NCI-H226 (cell line): ENCODE results near the gene RALGAPA2.

ENCODE experiments used
- DNase-seq: peaks from one replicate; pipeline ENCODE4 v3.0.0-alpha.2; 2015

Gene RALGAPA2

GRCh38 chr20:20683020-20683419 is 29.4 kb downstream of the RALGAPA2 start:
- no peak for DNase-seq

DNA sequence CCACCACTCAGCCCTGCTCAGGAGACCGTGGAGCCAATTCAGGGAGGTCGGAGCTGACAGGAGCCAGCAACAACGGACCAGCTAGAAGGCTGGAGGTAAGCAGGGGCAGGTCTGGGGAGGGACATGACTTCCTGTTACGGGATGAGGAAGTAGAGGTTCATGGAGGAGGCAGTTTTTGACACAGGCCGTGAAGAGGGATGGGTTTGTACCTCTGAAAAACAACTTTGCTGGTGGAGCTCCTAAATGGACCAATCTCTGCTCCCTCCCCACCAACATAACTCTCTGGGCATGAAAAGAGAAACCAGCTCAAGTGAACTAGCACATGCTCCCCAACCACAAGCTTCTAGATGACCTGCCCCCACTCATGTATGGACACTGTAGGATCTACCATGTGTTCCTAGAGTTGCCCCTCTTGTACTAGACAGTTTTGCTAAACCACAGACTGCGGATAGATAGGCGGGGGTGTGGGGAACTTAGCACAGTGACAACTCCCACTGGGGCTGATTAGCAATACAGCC is 31.4 kb downstream of the RALGAPA2 start:
- DNase-seq = no peak

GRCh38 chr20:20679316-20679715 is 33.1 kb downstream of the RALGAPA2 start:
- no peak for DNase-seq

- no peak for DNase-seq
Observed at GRCh38 chr20:20677186-20677585, 35.3 kb downstream of the RALGAPA2 start.

- peak; percentile 8 for DNase-seq
Observed at GRCh38 chr20:20668639-20669038, 43.8 kb downstream of the RALGAPA2 start.

GRCh38 chr20:20666359-20666758 is 46.1 kb downstream of the RALGAPA2 start:
- DNase-seq = no peak

DNA sequence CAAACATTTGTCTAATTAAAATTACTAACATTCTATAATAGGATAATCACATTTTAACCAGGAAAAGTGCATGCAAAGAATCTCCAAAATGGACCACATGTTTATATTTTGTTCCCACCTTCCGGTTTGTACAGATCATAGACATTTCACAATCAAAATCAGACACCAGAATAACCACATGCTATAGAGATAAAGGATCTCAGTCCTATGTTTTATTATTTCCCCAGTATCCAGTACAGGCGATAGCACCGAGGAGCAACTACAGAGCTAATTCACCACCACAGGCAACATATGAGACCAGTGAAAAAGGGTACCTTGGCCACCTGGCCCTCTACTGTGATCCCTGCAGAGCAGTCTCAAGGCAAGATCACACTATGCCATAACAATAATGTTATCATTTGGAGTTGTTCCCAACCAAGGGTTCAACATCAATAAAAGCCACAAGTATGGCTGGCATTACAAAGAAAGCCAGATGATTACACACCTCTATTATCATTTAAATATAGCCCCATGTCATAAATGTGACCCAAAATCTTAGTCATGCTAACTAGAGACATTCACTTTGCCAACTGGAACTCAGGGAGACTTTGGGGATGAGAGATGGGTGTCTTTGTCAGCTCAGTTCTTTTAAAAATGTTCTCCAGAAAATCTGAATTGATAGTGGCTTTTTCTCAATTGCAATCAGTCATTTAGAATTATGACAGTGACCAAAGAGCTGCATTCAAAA is 46.7 kb downstream of the RALGAPA2 start:
- no peak for DNase-seq

DNA sequence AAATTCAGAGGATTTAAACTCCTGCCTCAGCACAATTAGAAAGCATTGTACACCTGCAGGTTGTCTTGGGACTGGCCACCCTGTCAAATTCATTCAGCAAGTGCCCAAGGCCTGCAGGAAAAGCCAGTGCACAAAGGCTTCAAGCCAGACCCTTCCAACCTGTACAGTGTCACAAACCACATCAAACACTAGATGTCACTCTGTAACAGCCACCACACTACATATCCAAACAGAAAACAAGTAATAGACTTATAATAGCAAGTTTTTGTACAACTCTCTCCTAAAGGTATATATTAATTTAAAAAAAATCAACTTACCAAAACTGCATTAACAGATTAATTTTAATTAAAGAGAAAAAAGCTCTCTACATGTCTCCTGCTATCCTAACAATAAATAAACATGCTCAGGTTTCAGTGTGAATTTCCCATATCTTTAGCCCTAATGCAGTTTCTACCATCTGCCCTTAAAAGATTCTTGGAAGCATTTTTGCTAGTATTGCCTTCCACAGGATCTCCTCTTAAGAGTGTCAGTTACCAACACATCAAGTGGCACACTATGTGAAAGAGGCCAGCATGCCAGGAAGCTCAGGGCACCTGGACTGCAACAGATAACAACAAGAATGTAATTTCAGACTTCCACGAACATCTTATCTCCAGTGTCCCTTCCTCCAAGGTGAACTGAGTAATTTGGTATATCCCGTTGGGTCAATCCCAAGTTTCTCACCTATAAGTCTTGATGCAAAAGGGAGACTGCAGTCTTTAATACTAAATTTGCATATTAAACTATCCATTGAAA is 47.5 kb downstream of the RALGAPA2 start:
- DNase-seq = no peak

DNA sequence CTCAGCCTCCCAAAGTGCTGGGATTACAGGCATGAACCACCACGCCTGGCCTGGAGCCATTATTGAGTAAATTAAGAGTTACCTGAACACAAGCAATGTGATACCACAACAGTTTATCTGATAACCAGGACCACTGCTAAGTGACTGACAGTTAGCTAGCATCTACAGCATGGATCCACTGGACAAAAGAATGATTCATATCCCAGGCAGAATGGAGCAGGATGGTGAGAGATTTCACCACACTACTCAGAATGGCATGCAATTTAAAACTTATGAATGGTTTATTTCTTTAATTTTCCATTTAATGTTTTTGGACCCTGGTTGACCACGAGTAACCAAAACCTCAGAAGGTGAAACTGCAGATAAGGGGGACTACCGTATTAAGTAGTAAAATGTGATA is 48.6 kb downstream of the RALGAPA2 start:
- no peak for DNase-seq

DNA sequence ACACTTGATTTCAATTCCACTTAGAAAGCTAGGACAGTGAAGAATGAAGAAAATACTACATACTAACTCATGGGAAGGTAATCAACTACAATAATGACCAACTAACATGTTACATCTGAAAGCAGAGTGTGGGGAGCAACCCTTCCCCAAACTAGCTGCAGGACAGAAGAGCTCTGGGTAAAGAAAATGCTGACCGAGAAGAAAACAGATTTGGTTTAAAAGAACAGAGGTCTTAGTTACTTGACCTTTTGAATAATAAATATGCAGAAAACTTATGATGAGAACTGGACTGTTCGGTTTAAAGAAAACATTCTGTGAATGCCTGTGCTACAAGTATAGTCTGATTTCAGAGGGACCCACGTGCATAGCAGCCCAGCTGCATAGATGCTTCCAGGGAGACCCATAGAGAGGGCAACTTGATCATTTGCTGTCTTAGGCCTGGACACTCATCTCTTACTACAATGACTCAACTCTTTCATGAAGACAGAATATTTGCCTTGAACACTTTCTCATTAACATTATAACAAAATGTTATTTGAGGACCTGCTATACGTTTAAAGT is 53.5 kb downstream of the RALGAPA2 start:
- DNase-seq = no peak

DNA sequence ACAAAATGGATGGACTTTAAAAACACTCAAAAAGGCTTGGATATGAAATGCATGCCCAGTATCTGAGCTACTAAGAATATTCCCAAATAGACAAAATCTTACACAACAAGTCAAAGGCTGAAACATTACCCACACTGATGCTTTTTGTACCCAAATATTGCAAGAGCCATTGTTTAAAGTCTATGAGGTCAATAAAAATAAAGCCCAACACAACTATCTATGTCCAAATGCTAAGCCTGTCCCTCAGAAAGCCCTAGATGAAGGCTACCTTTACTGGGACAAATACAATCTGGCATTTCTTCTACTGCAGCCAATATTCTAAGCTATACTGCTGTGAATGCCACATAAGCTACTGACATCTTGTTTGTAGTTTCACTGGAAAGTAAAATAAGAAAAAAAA is 54.3 kb downstream of the RALGAPA2 start:
- no peak for DNase-seq

DNA sequence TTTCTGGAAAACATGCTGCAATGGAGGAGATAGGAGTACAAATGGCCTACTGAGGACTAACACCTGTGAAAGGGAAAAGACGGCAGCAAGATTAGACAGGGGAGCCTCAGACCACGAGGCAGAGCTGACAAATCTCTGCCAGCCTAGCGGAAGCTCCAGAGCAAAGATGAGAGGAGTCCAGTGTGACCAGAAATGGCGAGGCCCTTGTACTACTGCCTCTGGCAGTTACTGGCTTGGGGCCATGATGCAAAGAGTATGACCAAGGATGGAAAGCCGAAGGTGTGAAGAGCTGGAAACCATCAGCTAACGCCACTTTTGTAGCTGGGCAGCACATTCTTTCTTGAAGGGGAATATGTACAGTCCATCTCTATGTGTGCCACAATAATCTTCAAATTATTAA is 55.4 kb downstream of the RALGAPA2 start:
- no peak for DNase-seq

DNA sequence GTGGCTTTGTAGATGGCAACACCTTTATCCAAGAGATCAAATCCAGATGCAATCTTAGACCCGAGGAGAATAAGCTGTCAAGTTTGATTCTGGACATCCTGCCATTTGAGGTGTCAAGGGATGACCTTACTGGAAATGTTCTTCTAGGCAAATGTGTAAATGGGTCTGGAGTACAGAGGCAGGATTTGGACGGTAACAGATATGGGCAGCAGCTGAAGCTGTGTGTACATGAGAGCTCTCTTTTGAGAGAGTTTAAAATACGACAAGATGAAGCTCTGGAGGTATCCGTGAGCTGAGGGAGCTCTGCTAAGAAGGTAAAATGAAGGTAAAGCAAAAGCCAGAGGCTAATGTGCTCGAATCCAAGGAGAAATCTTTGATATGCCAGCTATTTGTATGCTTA is 56.6 kb downstream of the RALGAPA2 start:
- no peak for DNase-seq

- DNase-seq = no peak
Observed at GRCh38 chr20:20649945-20650344, 62.5 kb downstream of the RALGAPA2 start.

DNA sequence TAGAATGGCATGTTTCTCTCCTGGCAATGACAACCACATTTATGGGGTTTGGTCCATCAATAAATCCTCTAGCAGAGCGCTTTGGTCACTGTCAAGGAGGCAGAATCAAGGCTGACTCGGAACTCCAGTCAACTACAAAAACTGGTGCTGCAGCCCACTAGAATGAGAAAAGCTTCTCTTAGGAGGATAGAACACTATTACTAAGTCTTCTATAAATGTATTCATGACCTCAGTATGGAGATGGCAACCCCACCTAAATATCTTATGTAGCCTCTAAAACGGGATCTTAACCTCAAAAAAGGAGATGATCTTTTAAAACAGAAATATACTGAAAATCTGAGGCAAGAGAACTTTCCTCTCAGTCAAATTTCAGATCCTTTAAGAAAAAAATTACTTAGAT is 68.5 kb downstream of the RALGAPA2 start:
- DNase-seq = no peak

DNA sequence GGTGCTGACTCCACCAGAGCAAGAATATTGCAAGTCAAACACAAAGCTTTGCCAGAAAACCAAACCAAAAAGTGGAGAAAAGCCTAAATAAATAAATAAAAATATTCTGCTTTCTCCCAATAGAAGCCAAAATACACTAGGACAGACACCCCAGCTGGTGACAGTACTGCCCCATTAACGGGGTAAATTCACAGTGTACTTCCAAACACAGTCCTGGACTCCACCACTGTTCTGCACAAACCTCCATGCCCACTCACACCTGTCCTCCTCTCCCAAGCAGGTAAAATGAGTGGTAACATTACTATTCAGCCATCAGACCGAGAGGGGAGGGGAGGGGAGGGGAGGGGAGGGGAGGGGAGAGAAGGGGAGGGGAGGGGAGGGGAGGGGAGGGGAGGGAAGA is 70.7 kb downstream of the RALGAPA2 start:
- DNase-seq = no peak

DNA sequence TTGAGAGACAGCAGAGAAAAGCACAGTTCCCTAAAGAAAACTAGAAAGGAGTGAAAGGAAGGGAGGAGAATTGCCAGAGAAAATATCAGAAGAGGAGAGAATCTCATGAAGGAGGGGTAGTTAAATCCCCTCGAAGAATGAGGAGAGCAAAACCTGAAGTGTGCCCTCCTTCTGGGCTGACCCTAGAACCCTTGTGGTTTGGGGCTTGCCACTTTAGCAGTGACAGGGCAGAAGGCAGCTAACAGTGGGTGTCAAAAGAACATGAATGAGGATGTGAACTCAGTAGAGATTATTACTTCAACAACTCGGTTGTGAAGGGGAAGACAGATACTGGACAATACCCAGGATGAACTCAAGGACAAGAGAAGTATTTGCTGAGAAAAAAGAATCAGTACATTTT is 73.6 kb downstream of the RALGAPA2 start:
- DNase-seq = no peak

DNA sequence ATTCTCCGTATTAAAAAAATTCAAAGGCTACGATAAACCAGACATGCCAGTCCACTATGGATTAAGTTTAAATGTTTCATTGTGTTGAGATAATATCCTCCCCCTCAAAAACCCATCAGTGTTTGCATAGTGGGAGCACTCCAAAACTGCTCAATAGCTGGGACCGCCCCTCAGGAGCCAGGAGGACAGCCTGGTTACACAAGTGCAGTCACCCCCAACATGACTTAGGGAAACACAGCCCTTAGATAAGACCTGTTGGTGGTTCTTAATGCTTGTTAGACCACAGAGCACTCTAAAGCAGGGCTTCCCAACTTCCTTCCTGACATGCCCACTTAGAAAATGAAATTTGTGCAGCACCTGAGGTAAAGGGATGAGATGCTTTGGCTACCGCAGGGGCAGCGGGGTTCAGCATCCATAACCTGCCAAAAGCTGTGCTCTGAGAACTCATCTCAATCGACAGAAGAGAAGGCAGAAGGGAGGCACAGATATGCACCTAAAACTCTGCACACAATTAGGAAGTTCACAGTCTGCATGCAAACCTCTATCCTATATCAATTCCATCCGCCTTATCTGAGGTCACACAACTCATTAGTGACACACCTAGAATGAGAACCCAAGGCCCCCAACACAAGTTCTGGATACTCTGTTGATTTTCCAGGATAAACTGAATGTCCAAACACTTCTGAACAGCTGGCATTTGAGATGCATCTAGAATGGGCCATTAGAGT is 74.3 kb downstream of the RALGAPA2 start:
- no peak for DNase-seq

GRCh38 chr20:20635006-20635405 is 77.4 kb downstream of the RALGAPA2 start:
- no peak for DNase-seq

DNA sequence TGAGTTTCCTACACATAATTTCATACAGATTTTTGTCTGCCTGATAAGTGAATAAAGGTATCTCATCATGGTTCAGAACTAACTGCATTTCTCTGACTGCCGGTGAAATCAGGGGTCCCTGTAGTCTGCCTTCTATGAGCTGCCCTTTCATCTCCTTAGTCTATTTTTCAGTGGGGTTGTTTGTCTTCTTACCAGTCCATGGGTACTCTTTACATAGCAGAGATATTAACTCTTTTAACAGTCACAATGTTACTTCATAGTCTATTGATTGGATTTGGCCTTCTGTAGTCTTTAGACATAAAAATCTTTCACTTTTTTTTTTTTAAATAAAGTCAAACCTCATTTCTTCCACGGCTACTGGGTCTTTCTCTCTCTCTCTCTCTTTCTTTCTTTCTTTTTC is 79.8 kb downstream of the RALGAPA2 start:
- DNase-seq = no peak

DNA sequence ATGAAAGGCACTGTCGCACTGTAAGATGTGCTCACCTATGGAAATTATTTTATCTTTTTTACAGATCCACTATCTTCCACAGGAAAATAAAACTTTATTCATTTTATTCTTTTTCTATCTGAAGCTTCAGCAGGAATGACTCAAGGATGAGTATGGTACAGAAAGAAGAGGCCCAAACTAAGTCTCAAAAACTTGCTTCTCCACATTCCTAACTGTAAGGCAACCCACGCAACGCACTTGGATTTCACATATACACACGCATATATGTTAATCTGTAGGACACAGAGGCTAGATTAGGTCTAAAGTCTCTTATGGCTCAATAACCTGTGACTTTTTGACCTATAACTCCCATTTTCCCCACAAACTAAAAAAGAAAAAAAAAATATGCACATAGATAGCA is 81.9 kb downstream of the RALGAPA2 start:
- no peak for DNase-seq

GRCh38 chr20:20629556-20630188 is 82.8 kb downstream of the RALGAPA2 start:
- DNase-seq = no peak

DNA sequence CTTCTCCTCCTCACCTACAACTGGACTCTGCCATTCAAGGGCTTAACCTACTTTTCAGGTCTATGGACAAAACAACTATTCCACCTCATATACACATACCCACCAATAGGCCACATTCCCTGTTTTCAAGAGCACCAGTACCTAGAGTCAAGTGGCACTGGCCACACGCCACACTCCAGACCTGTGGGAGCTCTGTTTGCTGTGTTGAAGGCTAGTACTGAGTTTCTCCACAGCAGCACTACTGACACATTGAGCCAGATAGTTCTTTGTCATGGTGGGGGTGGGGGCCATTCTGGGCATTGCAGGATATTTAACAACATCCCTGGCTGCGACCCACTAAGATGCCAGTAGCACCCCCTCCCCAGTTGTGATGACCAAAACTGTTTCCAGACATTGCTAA is 84.1 kb downstream of the RALGAPA2 start:
- no peak for DNase-seq
